Upper lobe of left lung (tissue), 4 donors: ENCODE data around the gene BCAS3.

Source experiments
- CTCF ChIP-seq, 6 experiments: fragments of 450-650 bp in 4 of 6; fragments of 200-600 bp in 2 of 6; sonication (generic) in 2 of 6; IDR thresholded peaks; one replicate each; pipeline ENCODE4 v1.5.1; 2016 to 2019; ENCODE audit warnings: antibody characterized with exemption in 6 of 6
- POLR2A ChIP-seq, 4 donors: fragments of 450-650 bp; IDR thresholded peaks; one replicate each; pipeline ENCODE4 v1.5.1; 2016 to 2017; ENCODE audit warnings: antibody characterized with exemption in 4 of 4, mild to moderate bottlenecking in 2 of 4

DNA sequence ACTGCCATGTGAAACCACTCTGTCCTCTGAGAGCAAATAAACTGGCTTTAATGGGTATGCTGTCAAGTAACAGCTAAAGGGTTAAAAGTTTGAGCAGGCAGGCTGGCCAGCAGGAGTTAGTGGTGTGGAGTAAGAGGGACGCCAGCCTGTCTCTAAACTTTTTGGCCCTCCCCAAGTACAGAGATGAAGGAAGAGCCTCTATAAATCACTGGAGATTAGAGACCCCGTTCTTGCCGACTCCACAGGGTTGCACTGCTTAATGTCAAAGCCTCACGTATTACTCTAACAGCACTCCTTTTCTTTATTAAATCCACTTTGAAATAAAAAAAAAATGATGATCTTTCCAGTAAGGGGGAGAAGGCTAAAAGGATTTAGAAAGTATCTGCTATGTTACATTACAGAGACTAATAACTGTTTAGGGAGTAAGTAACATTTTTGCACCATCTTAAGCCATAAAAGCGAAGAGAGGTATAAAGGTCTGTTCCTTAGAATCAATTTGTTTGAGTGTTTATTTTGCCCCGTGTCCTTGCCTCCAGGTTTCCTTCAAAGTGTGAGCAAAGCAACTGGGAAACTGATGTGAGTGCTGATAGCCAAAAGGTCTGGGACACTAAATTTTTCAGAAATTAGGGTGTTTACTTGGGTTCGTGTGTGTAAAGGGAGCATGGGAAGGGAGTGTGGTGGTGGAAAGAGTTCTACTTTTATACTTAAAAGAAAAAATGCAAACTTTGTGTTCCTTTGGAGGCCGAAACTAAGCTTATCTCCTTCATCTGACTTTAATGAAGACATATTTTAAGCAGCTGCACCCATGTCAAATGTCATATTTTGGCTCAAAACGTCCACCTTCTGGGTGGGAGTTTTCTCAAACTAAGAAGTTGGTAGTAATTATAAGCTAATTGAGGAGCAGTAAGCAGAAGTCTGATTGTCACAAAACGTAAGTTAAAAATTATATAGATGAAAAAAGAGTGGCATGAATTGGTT is 612.0 kb downstream of the BCAS3 start:
- TF ChIP-seq CTCF (IDR thresholded peaks at IDR 0.05) (no peak), POLR2A (IDR thresholded peaks at IDR 0.05) (no peak)
